Smooth muscle cell (in vitro differentiated cells): ENCODE data around the gene LDLRAD2. TPM values are rescaled to one million over a fixed set of nuclear protein-coding genes. Genes with fewer than 3 reads are reported as not detected.
"Not testable (repeated sequence)": the region's sequence is repeated elsewhere in the genome, so short reads cannot be mapped to it uniquely, and the experiment has no call there.

ENCODE experiments used
- DNase-seq: peaks from one replicate; lab custom pipeline; 2025; ENCODE audit not compliant: unreplicated experiment; lab: John Stamatoyannopoulos, UW
- H2AFZ ChIP-seq: fragments of 200-600 bp; sonication (generic); 2 replicates; pipeline ENCODE4 v1.6.0; 2016; ENCODE audit warnings: antibody characterized with exemption, low read depth, mild to moderate bottlenecking
- H3F3A ChIP-seq: fragments of 200-600 bp; sonication (generic); 2 replicates; pipeline ENCODE4 v1.6.0; 2017; ENCODE audit warnings: antibody characterized with exemption, low read depth
- H3K27ac ChIP-seq: fragments of 200-600 bp; sonication (generic); 2 replicates; pipeline ENCODE4 v1.5.1; 2016; ENCODE audit warnings: low read depth, mild to moderate bottlenecking
- H3K27me3 ChIP-seq: fragments of 200-600 bp; sonication (generic); 2 replicates; pipeline ENCODE4 v1.6.1; 2016; ENCODE audit warnings: low read depth, mild to moderate bottlenecking
- H3K36me3 ChIP-seq: fragments of 200-600 bp; sonication (generic); 2 replicates; pipeline ENCODE4 v1.5.1; 2016; ENCODE audit warnings: low read depth
- H3K4me1 ChIP-seq: fragments of 200-600 bp; sonication (generic); 2 replicates; pipeline ENCODE4 v1.5.1; 2016; ENCODE audit warnings: low read depth
- H3K4me2 ChIP-seq: fragments of 200-600 bp; sonication (generic); 2 replicates; pipeline ENCODE4 v1.6.0; 2016; ENCODE audit warnings: mild to moderate bottlenecking
- H3K4me3 ChIP-seq: fragments of 200-600 bp; sonication (generic); 2 replicates; pipeline ENCODE4 v1.5.1; 2016; ENCODE audit warnings: mild to moderate bottlenecking
- H3K79me2 ChIP-seq: fragments of 200-600 bp; sonication (generic); 2 replicates; pipeline ENCODE4 v1.6.0; 2016; ENCODE audit warnings: low read depth, mild to moderate bottlenecking
- H3K9ac ChIP-seq: fragments of 200-600 bp; sonication (generic); 2 replicates; pipeline ENCODE4 v1.6.0; 2016; ENCODE audit warnings: low read depth
- H3K9me3 ChIP-seq: fragments of 200-600 bp; sonication (generic); replicated peaks from 2 replicates; pipeline ENCODE4 v1.5.1; 2016; ENCODE audit warnings: low read depth
- H4K20me1 ChIP-seq: fragments of 200-600 bp; sonication (generic); 2 replicates; pipeline ENCODE4 v1.6.0; 2016; ENCODE audit warnings: low read depth
- WGBS: methylation state at CpG from one replicate; pipeline ENCODE4 v1.1.7; 2016; ENCODE audit warnings: low lambda C conversion rate; 5-methylcytosine and 5-hydroxymethylcytosine counted together
- polyA plus RNA-seq: library from polyadenylated mRNA; unstranded; fragments of >200 nt; fragmentation: Nextera tagmentation; extraction: Ambion mirVana; gene quantifications from 2 replicates; pipeline ENCODE4 v1.2.1, GENCODE V29; 2016
- total RNA-seq: library from RNA; depleted of rRNA; stranded (reverse); fragments of >200 nt; gene quantifications from 2 replicates; pipeline ENCODE4 v1.2.3, GENCODE V29; 2014
- TF ChIP-seq, protein P1 (sequence below): fragments of 200-600 bp; sonication (generic); IDR thresholded peaks from 2 replicates; pipeline ENCODE4 v1.5.1; 2017; ENCODE audit warnings: borderline replicate concordance, mild to moderate bottlenecking, antibody characterized with exemption; ENCODE audit not compliant: insufficient read depth, poor library complexity, severe bottlenecking

The LDLRAD2 gene
- total and polyA plus RNA-seq, 2 experiments from 2014 or later = 0.04 to 7.9 TPM

DNA sequence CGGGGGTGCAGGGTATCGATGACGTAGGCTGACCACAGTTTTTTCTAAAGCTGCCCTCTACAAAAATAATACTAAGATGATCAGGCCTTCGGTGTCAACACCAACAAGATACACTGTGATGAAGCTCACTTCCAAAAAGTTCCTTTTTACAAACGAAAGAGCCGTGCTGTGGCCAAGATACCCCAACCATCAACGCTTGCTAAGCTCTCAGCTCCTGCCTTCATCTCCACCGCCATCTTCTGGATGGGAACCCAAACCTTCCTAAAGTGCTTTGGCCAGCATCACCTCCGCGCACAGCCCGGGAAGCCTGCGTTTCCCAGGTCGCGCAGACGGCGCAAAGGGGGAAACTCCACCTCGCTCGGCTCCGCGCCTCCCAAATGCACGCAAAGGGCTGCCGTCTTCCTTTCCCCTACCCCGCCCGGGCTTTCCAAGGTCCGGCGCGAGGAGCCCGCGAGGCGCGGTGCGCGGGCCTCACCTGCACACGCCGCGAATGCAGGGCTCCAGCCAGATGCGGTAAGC lies 29.7 kb upstream of the LDLRAD2 start:
- TF ChIP-seq, protein P1, sequence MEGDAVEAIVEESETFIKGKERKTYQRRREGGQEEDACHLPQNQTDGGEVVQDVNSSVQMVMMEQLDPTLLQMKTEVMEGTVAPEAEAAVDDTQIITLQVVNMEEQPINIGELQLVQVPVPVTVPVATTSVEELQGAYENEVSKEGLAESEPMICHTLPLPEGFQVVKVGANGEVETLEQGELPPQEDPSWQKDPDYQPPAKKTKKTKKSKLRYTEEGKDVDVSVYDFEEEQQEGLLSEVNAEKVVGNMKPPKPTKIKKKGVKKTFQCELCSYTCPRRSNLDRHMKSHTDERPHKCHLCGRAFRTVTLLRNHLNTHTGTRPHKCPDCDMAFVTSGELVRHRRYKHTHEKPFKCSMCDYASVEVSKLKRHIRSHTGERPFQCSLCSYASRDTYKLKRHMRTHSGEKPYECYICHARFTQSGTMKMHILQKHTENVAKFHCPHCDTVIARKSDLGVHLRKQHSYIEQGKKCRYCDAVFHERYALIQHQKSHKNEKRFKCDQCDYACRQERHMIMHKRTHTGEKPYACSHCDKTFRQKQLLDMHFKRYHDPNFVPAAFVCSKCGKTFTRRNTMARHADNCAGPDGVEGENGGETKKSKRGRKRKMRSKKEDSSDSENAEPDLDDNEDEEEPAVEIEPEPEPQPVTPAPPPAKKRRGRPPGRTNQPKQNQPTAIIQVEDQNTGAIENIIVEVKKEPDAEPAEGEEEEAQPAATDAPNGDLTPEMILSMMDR = peak; percentile 10
- no peaks in the 10 kb centered on the region for H3K27me3 ChIP-seq
- peak overlapping the region; percentile 73 for H3K4me3 ChIP-seq
- H4K20me1 ChIP-seq = peaks cover 34% of the 10 kb centered on the region
- no peaks in the 10 kb centered on the region for H3F3A ChIP-seq
- DNase-seq = peak; percentile 35
- H3K79me2 ChIP-seq = peaks cover 54% of the 10 kb centered on the region
- 1% methylated on average over 37 of the region's 37 CpGs for WGBS
- peak overlapping the region; percentile 91 for H3K4me2 ChIP-seq
- no peaks in the 10 kb centered on the region for H3K36me3 ChIP-seq
- H3K9ac ChIP-seq = peak overlapping the region; percentile 99
- peak overlapping the region; percentile 100 for H3K27ac ChIP-seq
- H3K4me1 ChIP-seq = no peaks in the 10 kb centered on the region
- no peaks in the 10 kb centered on the region for H3K9me3 ChIP-seq
- peak overlapping the region; percentile 83 for H2AFZ ChIP-seq

DNA sequence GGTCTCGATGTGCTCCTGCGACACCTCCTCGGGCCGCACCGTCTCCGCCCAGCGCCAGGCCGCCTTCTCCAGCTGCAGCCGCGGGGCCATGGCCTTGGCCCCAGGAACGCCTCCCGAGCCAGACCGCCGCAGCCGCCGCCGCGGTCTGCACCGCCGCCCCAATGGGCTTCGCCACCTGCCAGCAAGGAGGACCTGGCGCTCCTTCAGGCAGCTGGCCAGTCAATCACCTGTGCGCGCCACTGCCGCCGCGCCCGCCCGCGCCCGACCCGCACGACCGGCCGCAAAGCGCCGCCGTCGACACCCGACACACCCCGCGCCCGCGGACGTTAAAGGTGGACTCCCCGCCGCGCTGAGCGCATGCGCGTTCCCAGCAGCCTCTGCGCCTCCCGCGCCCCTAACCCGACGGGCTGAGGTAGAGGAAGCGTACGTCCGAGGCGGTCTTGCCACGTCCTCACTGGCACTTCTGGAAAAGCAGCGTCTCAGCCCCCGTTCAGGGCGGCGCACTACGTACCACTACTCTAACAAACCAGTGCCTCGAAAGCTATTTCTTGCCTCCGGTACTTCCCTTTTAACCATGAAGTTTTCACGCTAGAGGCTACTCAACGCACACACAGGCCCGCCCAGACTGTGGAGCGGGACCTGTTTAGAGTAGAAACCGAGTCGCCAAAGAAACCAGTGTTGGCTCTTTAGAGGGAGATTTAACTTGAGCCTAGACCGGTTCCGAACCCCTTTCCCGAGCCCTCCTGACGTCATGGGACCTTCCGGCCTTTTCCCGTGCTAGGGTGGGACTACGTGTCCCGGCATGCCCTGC lies 29.0 kb upstream of the LDLRAD2 start, which contains the start of gene USP48:
Gene USP48 (minus strand): TSS at position 282 of the 811 bp plus-strand sequence. CDS start 192 bp downstream, at position 90.
- H2AFZ ChIP-seq = peak within 1 kb of the TSS; percentile 83
- no peaks in the 10 kb centered on the region for H3F3A ChIP-seq
- WGBS = under 1% methylated on average over 74 of the region's 82 CpGs
- H3K9me3 ChIP-seq = no peaks in the 10 kb centered on the region
- H3K9ac ChIP-seq = peak within 1 kb of the TSS; percentile 99
- peak within 1 kb of the TSS; percentile 100 for H3K27ac ChIP-seq
- H3K4me1 ChIP-seq = no peaks in the 10 kb centered on the region
- H3K36me3 ChIP-seq = no peaks in the 10 kb centered on the region
- TF ChIP-seq, protein P1 = peak; percentile 2
- peaks cover 28% of the 10 kb centered on the region for H4K20me1 ChIP-seq
- H3K79me2 ChIP-seq = peaks cover 48% of the 10 kb centered on the region
- peak; percentile 86 for DNase-seq
- H3K4me2 ChIP-seq = peak within 1 kb of the TSS; percentile 91
- H3K4me3 ChIP-seq = peak within 1 kb of the TSS; percentile 73
- H3K27me3 ChIP-seq = no peaks in the 10 kb centered on the region

DNA sequence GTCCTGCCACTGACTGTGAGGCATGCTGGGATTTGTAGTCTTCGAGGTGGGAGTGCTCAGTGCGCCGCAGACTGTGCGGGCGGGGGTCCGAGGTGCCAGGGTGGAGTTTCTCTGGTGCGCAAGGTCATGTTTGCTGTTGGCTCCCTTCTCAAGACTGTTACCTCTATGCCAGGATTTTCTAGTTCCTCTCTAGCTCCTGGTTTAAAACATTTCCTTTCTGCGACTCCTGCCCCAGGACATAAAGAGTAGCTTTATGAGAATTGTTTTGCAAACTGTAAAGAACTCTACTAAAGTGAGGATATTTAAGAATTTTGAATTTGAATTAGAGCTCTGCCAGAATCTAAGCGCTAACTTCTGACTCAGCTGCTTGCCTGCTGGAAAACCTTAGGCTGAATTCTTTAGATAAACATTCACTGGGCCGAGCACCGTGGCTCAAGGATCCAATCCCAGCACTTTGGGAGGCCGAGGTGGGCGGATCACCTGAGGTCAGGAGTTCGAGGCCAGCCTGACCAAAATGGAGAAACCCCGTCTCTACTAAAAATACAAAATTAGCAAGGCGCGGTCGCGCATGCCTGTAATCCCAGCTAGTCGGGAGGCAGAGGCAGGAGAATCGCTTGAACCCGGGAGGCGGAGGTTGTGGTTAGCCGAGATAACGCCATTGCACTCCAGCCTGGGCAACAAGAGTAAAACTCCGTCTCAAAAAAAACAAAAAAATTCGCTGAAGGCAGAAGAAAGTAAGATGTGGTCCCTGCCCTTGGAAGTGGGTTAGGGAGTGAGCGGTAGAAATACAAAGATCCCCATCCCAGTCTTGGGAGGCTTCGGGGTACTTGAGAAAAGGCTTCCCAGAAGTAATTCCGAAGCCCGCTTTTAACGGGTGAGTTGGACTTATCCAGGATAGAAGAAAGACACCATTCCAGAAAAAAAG lies 28.1 kb upstream of the LDLRAD2 start:
- H4K20me1 ChIP-seq = peaks cover 19% of the 10 kb centered on the region
- WGBS = 28% methylated on average over 32 of the region's 32 CpGs
- peak overlapping the region; percentile 100 for H3K27ac ChIP-seq
- peak overlapping the region; percentile 91 for H3K4me2 ChIP-seq
- peaks cover 39% of the 10 kb centered on the region for H3K79me2 ChIP-seq
- no peaks in the 10 kb centered on the region for H3K36me3 ChIP-seq
- no peaks in the 10 kb centered on the region for H3K27me3 ChIP-seq
- no peaks in the 10 kb centered on the region for H3K4me1 ChIP-seq
- H3F3A ChIP-seq = no peaks in the 10 kb centered on the region
- H3K9me3 ChIP-seq = no peaks in the 10 kb centered on the region
- no peak for DNase-seq
- peak overlapping the region; percentile 99 for H3K9ac ChIP-seq
- peak overlapping the region; percentile 24 for H2AFZ ChIP-seq
- H3K4me3 ChIP-seq = peak overlapping the region; percentile 73
- TF ChIP-seq, protein P1 = no peak

DNA sequence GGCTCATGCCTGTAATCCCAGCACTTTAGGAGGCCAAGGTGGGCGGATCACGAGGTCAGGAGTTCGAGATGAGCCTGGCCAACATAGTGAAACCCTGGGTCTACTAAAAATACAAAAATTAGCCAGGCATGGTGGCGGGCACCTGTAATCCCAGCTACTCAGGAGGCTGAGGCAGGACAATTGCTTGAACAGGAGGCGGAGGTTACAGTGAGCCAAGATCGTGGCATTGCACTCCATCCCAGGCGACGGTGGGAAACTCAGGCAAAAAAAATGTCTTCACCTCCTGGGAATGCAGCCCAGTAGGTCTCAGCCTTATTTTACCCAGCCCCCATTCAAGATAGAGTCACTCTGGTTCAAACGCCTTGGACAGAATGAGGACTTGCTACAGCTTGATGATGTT lies 26.3 kb upstream of the LDLRAD2 start:
- H3K79me2 ChIP-seq = peaks cover 21% of the 10 kb centered on the region
- H3K4me2 ChIP-seq, H3K9me3 ChIP-seq, H3K4me3 ChIP-seq, H4K20me1 ChIP-seq, H3K36me3 ChIP-seq, H3F3A ChIP-seq, H3K4me1 ChIP-seq, H2AFZ ChIP-seq, H3K27ac ChIP-seq, H3K9ac ChIP-seq, H3K27me3 ChIP-seq, DNase-seq: not testable (repeated sequence)
- 89% methylated on average over 9 of the region's 9 CpGs for WGBS
